Measurements from ENCODE around the gene PKP1. TPM values are rescaled to one million over a fixed set of nuclear protein-coding genes. Genes with fewer than 3 reads are reported as not detected.
A peak's percentile ranks its signal among the peaks of the same experiment; 100 is the strongest.

The PKP1 gene
- total and polyA plus RNA-seq, 10 donors = 0.04 to 0.10 (median 0.06) TPM; not detected in 7

GRCh38 chr1:201335174-201335870 lies 52.0 kb downstream of the PKP1 start:
- intact Hi-C loops (cut with DNase I; ENCODE audit: low total_unique reads) = no loop called here
- WGBS, 5 donors = 74 to 87% (median 85%) methylated on average over 10 of the region's 10 CpGs
- no peak overlapping the region for H3K27ac ChIP-seq
- H3K4me1 ChIP-seq = no peaks in the 10 kb centered on the region
- no peak overlapping the region for H3K4me3 ChIP-seq
- peaks cover 0 to 6% (median 0%) of the 10 kb centered on the region in 7 donors for H3K27me3 ChIP-seq (replicated peaks in 1 of 7)
- no peaks in the 10 kb centered on the region for H3K36me3 ChIP-seq
- no peaks in the 10 kb centered on the region for H3K9me3 ChIP-seq
- peak; percentile 37 for DNase-seq
- no peak for TF ChIP-seq CTCF (IDR thresholded peaks at IDR 0.05 in 8 of 11, conservative IDR thresholded peaks at IDR 0.05 in 3 of 11)
- no peak for TF ChIP-seq POLR2A (IDR thresholded peaks at IDR 0.05)
- no peak for TF ChIP-seq POLR2AphosphoS5 (IDR thresholded peaks at IDR 0.05)

- TF ChIP-seq POLR2AphosphoS5 (IDR thresholded peaks at IDR 0.05) = no peak
- no peak for TF ChIP-seq POLR2A (IDR thresholded peaks at IDR 0.05)
- no peak for TF ChIP-seq CTCF (IDR thresholded peaks at IDR 0.05 in 8 of 11, conservative IDR thresholded peaks at IDR 0.05 in 3 of 11)
- 67 to 74% (median 69%) methylated on average over 1 to 3 of the region's 3 CpGs for WGBS, 5 donors
- no peaks in the 10 kb centered on the region for H3K4me1 ChIP-seq
- intact Hi-C loops (cut with DNase I; ENCODE audit: low total_unique reads) = no loop called here
- H3K9me3 ChIP-seq = no peaks in the 10 kb centered on the region
- H3K27ac ChIP-seq = no peak overlapping the region
- DNase-seq = peak; percentile 28
- no peaks in the 10 kb centered on the region for H3K36me3 ChIP-seq
- peaks cover 0 to 6% (median 0%) of the 10 kb centered on the region in 7 donors for H3K27me3 ChIP-seq (replicated peaks in 1 of 7)
- no peak overlapping the region for H3K4me3 ChIP-seq
Observed at GRCh38 chr1:201335901-201336300, 52.6 kb downstream of the PKP1 start.

GRCh38 chr1:201336711-201337450 lies 53.6 kb downstream of the PKP1 start:
- Histone ChIP-seq H3K27ac (no peak overlapping the region), H3K27me3 (replicated peaks in 1 of 7) (peaks cover 0 to 6% (median 0%) of the 10 kb centered on the region in 7 donors), H3K4me3 (no peak overlapping the region), H3K36me3 (no peaks in the 10 kb centered on the region), H3K9me3 (peaks cover 0 to 8% (median 0%) of the 10 kb centered on the region in 8 donors), H3K4me1 (no peaks in the 10 kb centered on the region)
- intact Hi-C loops (cut with DNase I; ENCODE audit: low total_unique reads) = no loop called here
- DNase-seq = peak; percentile 42
- 83 to 95% (median 87%) methylated on average over 9 of the region's 9 CpGs for WGBS, 5 donors
- no peak for TF ChIP-seq CTCF (IDR thresholded peaks at IDR 0.05 in 8 of 11, conservative IDR thresholded peaks at IDR 0.05 in 3 of 11)

- Histone ChIP-seq H3K36me3 (no peaks in the 10 kb centered on the region), H3K9me3 (peaks cover 0 to 12% (median 0%) of the 10 kb centered on the region in 8 donors), H3K4me1 (no peaks in the 10 kb centered on the region), H3K27me3 (replicated peaks in 1 of 7) (no peaks in the 10 kb centered on the region), H3K27ac (no peak overlapping the region), H3K4me3 (no peak overlapping the region)
- DNase-seq = no peak
- TF ChIP-seq POLR2AphosphoS5 (IDR thresholded peaks at IDR 0.05) (no peak), CTCF (IDR thresholded peaks at IDR 0.05 in 8 of 11, conservative IDR thresholded peaks at IDR 0.05 in 3 of 11) (no peak), POLR2A (IDR thresholded peaks at IDR 0.05) (no peak)
- WGBS, 5 donors = 78 to 96% (median 88%) methylated on average over 1 of the region's 1 CpG
- intact Hi-C loops (cut with DNase I; ENCODE audit: low total_unique reads) = no loop called here
Observed at GRCh38 chr1:201341377-201341776, 58.1 kb downstream of the PKP1 start.
